Esophagus (tissue), 2 donors: ENCODE results near the gene RDH5. TPM values are rescaled to one million over a fixed set of nuclear protein-coding genes. Genes with fewer than 3 reads are reported as not detected.
"Not testable (repeated sequence)": the region's sequence is repeated elsewhere in the genome, so short reads cannot be mapped to it uniquely, and the experiment has no call there.

Experiments used
- H3K27ac ChIP-seq, 2 donors: one replicate each; pipeline ENCODE4 v1.5.1; 2013; ENCODE audit warnings: low read depth in 2 of 2, mild to moderate bottlenecking in 2 of 2, inconsistent platforms in 1 of 2, low read length in 1 of 2, moderate library complexity in 1 of 2
- H3K27me3 ChIP-seq, 2 donors: one replicate each; pipeline ENCODE4 v1.6.1; 2013; ENCODE audit warnings: low read length in 2 of 2, control low read depth in 1 of 2, mild to moderate bottlenecking in 1 of 2; ENCODE audit not compliant: insufficient read depth in 2 of 2, control insufficient read depth in 1 of 2
- H3K36me3 ChIP-seq, 2 donors: one replicate each; pipeline ENCODE4 v1.6.1; 2013; ENCODE audit warnings: low read length in 1 of 2; ENCODE audit not compliant: control insufficient read depth in 2 of 2, insufficient read depth in 2 of 2
- H3K4me1 ChIP-seq, 2 donors: one replicate each; pipeline ENCODE4 v1.6.1; 2013; ENCODE audit warnings: low read length in 1 of 2; ENCODE audit not compliant: control insufficient read depth in 2 of 2, insufficient read depth in 2 of 2
- H3K4me3 ChIP-seq, 2 donors: one replicate each; pipeline ENCODE4 v1.5.1; 2013; ENCODE audit warnings: low read length in 2 of 2, mild to moderate bottlenecking in 2 of 2, low read depth in 1 of 2, moderate library complexity in 1 of 2
- H3K9me3 ChIP-seq, 2 donors: one replicate each; pipeline ENCODE4 v1.6.1; 2013; ENCODE audit warnings: mild to moderate bottlenecking in 2 of 2, low read depth in 1 of 2, low read length in 1 of 2, moderate library complexity in 1 of 2; ENCODE audit not compliant: control insufficient read depth in 2 of 2, insufficient read depth in 1 of 2
- WGBS, 2 donors: extraction: QIAGEN DNeasy Blood & Tissue Kit; methylation state at CpG; one replicate each; pipeline ENCODE4 v1.1.7; 2013; 5-methylcytosine and 5-hydroxymethylcytosine counted together
- polyA plus RNA-seq, 2 donors: library from polyadenylated mRNA; stranded (reverse); fragments of 200-250 nt; gene quantifications; one replicate each; pipeline ENCODE4 v1.2.3, GENCODE V29; 2013
- donor health status: healthy with polysubstance abuse.
- donor health status: Bipolar disorder and iron deficiency.

The RDH5 gene
- polyA plus RNA-seq, 2 donors = 3.3 to 12.7 TPM

GRCh38 chr12:55757701-55758100 is 37.5 kb downstream of the RDH5 start:
- Histone ChIP-seq H3K9me3 (no peaks in the 10 kb centered on the region), H3K4me3 (no peak overlapping the region), H3K4me1 (no peaks in the 10 kb centered on the region), H3K27ac (no peak overlapping the region), H3K36me3 (peaks cover 4 to 7% of the 10 kb centered on the region in 2 donors), H3K27me3 (no peaks in the 10 kb centered on the region)
- 71% methylated on average over 2 of the region's 2 CpGs for WGBS, 2 donors

GRCh38 chr12:55758575-55758974 is 38.4 kb downstream of the RDH5 start:
- 98 to 99% methylated on average over 4 of the region's 4 CpGs for WGBS, 2 donors
- H3K36me3 ChIP-seq, H3K27me3 ChIP-seq, H3K9me3 ChIP-seq, H3K4me3 ChIP-seq, H3K27ac ChIP-seq, H3K4me1 ChIP-seq: not testable (repeated sequence)

- H3K4me1 ChIP-seq = no peaks in the 10 kb centered on the region
- 81 to 85% methylated on average over 6 of the region's 6 CpGs for WGBS, 2 donors
- no peaks in the 10 kb centered on the region for H3K27me3 ChIP-seq
- H3K27ac ChIP-seq = no peak overlapping the region
- H3K9me3 ChIP-seq = no peaks in the 10 kb centered on the region
- peaks cover 4 to 7% of the 10 kb centered on the region in 2 donors for H3K36me3 ChIP-seq
- H3K4me3 ChIP-seq = no peak overlapping the region
Observed at GRCh38 chr12:55760663-55761062, 40.5 kb downstream of the RDH5 start.

GRCh38 chr12:55762646-55763045 is 42.5 kb downstream of the RDH5 start:
- Histone ChIP-seq H3K9me3 (no peaks in the 10 kb centered on the region), H3K4me3 (no peak overlapping the region), H3K4me1 (no peaks in the 10 kb centered on the region), H3K36me3 (peaks cover 2 to 3% of the 10 kb centered on the region in 2 donors), H3K27ac (no peak overlapping the region), H3K27me3 (no peaks in the 10 kb centered on the region)

GRCh38 chr12:55765736-55766290 is 45.6 kb downstream of the RDH5 start:
- no peaks in the 10 kb centered on the region for H3K4me1 ChIP-seq
- 78 to 88% methylated on average over 5 of the region's 5 CpGs for WGBS, 2 donors
- H3K27me3 ChIP-seq = no peaks in the 10 kb centered on the region

GRCh38 chr12:55767156-55767555 is 47.0 kb downstream of the RDH5 start:
- no peaks in the 10 kb centered on the region for H3K4me1 ChIP-seq
- WGBS, 2 donors = 97% methylated on average over 4 of the region's 4 CpGs
- no peak overlapping the region for H3K27ac ChIP-seq
- H3K4me3 ChIP-seq = no peak overlapping the region
- H3K27me3 ChIP-seq = no peaks in the 10 kb centered on the region
- no peaks in the 10 kb centered on the region for H3K9me3 ChIP-seq
- peaks cover 2 to 3% of the 10 kb centered on the region in 2 donors for H3K36me3 ChIP-seq

More at GRCh38 chr12:55765736-55766290, 45.6 kb downstream of the RDH5 start:
- no peak overlapping the region for H3K27ac ChIP-seq
- H3K4me3 ChIP-seq = no peak overlapping the region
- no peaks in the 10 kb centered on the region for H3K9me3 ChIP-seq
- peaks cover 0 to 3% of the 10 kb centered on the region in 2 donors for H3K36me3 ChIP-seq

- peaks cover 2 to 3% of the 10 kb centered on the region in 2 donors for H3K36me3 ChIP-seq
- H3K4me1 ChIP-seq = no peaks in the 10 kb centered on the region
- H3K9me3 ChIP-seq = no peaks in the 10 kb centered on the region
- no peak overlapping the region for H3K4me3 ChIP-seq
- no peak overlapping the region for H3K27ac ChIP-seq
- no peaks in the 10 kb centered on the region for H3K27me3 ChIP-seq
- 59 to 71% methylated on average over 6 of the region's 6 CpGs for WGBS, 2 donors
Observed at GRCh38 chr12:55771736-55772135, 51.5 kb downstream of the RDH5 start.

Other genes starting within 250 kb of the RDH5 start
- gene OR6C68, start 228.0 kb upstream of the RDH5 start, polyA plus RNA-seq = not detected
- not detected for gene OR6C4, start 170.8 kb upstream of the RDH5 start, polyA plus RNA-seq
- gene OR2AP1, start 147.9 kb upstream of the RDH5 start, polyA plus RNA-seq = not detected
- not detected for gene OR10P1, start 83.5 kb upstream of the RDH5 start, polyA plus RNA-seq
- gene ITGA7, start 12.5 kb upstream of the RDH5 start, polyA plus RNA-seq = 10 to 100 TPM; 15.3 to 24.6 TPM
- gene BLOC1S1, start 4.3 kb upstream of the RDH5 start, polyA plus RNA-seq = 100 to 1,000 TPM; 269 to 326 TPM
- gene CD63, start 8.6 kb downstream of the RDH5 start, polyA plus RNA-seq = 100 to 1,000 TPM; 334 to 463 TPM
- under 1 TPM; 0.43 to 0.65 TPM for gene GDF11, start 22.7 kb downstream of the RDH5 start, polyA plus RNA-seq
- gene SARNP, start 97.3 kb downstream of the RDH5 start, polyA plus RNA-seq = 10 to 100 TPM; 56.2 to 78.7 TPM
- 100 to 1,000 TPM in 1 of 2 donors, 10 to 100 TPM in 1; 97.1 to 100 TPM for gene ORMDL2, start 97.6 kb downstream of the RDH5 start, polyA plus RNA-seq
- 10 to 100 TPM in 1 of 2 donors, 1 to 10 TPM in 1; 7.4 to 10.7 TPM for gene DNAJC14, start 109.2 kb downstream of the RDH5 start, polyA plus RNA-seq
- gene MMP19, start 122.5 kb downstream of the RDH5 start, polyA plus RNA-seq = under 1 TPM; 0.63 to 0.76 TPM
- 10 to 100 TPM; 63.7 to 71.0 TPM for gene PYM1, start 207.5 kb downstream of the RDH5 start, polyA plus RNA-seq
- gene DGKA, start 210.8 kb downstream of the RDH5 start, polyA plus RNA-seq = 100 to 1,000 TPM; 128 to 291 TPM
- gene PMEL, start 245.6 kb downstream of the RDH5 start, polyA plus RNA-seq = under 1 TPM; 0.63 to 0.75 TPM
- gene CDK2, start 246.4 kb downstream of the RDH5 start, polyA plus RNA-seq = 10 to 100 TPM in 1 of 2 donors, 1 to 10 TPM in 1; 9.2 to 18.8 TPM